ENCODE data around the gene SAMM50. TPM values are rescaled to one million over a fixed set of nuclear protein-coding genes. Genes with fewer than 3 reads are reported as not detected.

SAMM50 gene
- total and polyA plus RNA-seq, 10 of the 15 experiments (the other 5 are each of a cell fraction or from before 2014, with no cell fraction given), result 38.2 to 126 (median 62.4) TPM

- no peak for TF ChIP-seq CTCF (IDR thresholded peaks at IDR 0.05 in 2 of 3, conservative IDR thresholded peaks at IDR 0.05 in 1 of 3; ENCODE audit: control insufficient read depth in 2 of 3, extremely low read depth in 1 of 3, insufficient read depth in 1 of 3, low read depth in 3 of 3, low read length in 3 of 3)
- TF ChIP-seq ATF7 (IDR thresholded peaks at IDR 0.05; ENCODE audit: low read depth), result no peak
These were observed 25.8 kb downstream of the SAMM50 start (continued) for GRCh38 chr22:43980996-43981395.

- no peaks in the 10 kb centered on the region for H3K9me3 ChIP-seq (replicated peaks; ENCODE audit: control insufficient read depth, insufficient read depth, low read length)
- intact Hi-C loops (cut with micrococcal nuclease; ENCODE audit: unreplicated experiment), result no loop called here
- H4K20me1 ChIP-seq (ENCODE audit: control insufficient read depth, insufficient read depth), result no peaks in the 10 kb centered on the region; the same call in 1 of the 2 replicates
- H3K27me3 ChIP-seq (replicated peaks in 1 of 2; ENCODE audit: control insufficient read depth in 2 of 2, insufficient read depth in 2 of 2, low read length in 1 of 2), result no peaks in the 10 kb centered on the region
- no peak overlapping the region for H2AFZ ChIP-seq (ENCODE audit: control insufficient read depth, low read depth, low read length)
- H3K4me2 ChIP-seq (ENCODE audit: control insufficient read depth, insufficient read depth), result no peak overlapping the region
- no peaks in the 10 kb centered on the region for H3K4me1 ChIP-seq (ENCODE audit: control insufficient read depth, insufficient read depth, low read length)
- H3K9ac ChIP-seq (ENCODE audit: control insufficient read depth, insufficient read depth, low read length), result no peak overlapping the region
- ChIA-PET RAD21 (ENCODE audit: unreplicated experiment) (interaction anchor here (1.0 kb wide), 1 partner anchor 102 kb away, joined by 3 read pairs; no protein-coding TSS in a partner anchor), POLR2A (no interaction called here), CTCF (interaction anchor here (1.0 kb wide), 2 partner anchors 9 to 102 kb away, joined by 3 to 5 read pairs; no protein-coding TSS in a partner anchor), SMC1A (ENCODE audit: uncharacterized antibody, unreplicated experiment) (interaction anchor here (0.7 to 1.3 kb wide), 2 partner anchors 10 to 102 kb away, joined by 4 to 5 read pairs; no protein-coding TSS in a partner anchor)
- H3K4me3 ChIP-seq, result no peak overlapping the region
- FAIRE-seq (no peak), DNase-seq (ENCODE audit: low read depth, low spot score) (no peak), ATAC-seq (no peak)
- no peak for TF ChIP-seq CHD2 (IDR thresholded peaks at IDR 0.05; ENCODE audit: borderline replicate concordance, low read depth, low read length)
- TF ChIP-seq E2F4 (IDR thresholded peaks at IDR 0.05; ENCODE audit: low read depth, low read length), result no peak
- TF ChIP-seq HSF1 (IDR thresholded peaks at IDR 0.05; ENCODE audit: low read depth, low read length), result no peak
- TF ChIP-seq HDAC6 (IDR thresholded peaks at IDR 0.05; ENCODE audit: unreplicated experiment), result no peak
- no peak for TF ChIP-seq TBL1XR1 (IDR thresholded peaks at IDR 0.05; ENCODE audit: low read depth, low read length)
- TF ChIP-seq RCOR1 (conservative IDR thresholded peaks at IDR 0.05; ENCODE audit: low read depth, low read length), result no peak
- TF ChIP-seq SUPT20H (IDR thresholded peaks at IDR 0.05; ENCODE audit: borderline replicate concordance, control insufficient read depth, low read depth, low read length), result no peak
- BruUV-seq (replicated peaks), result no TSS peak
- 95% methylated on average over 16 of the region's 16 CpGs for WGBS (ENCODE audit: insufficient coverage, insufficient replicate concordance, low lambda C conversion rate, missing lambda C conversion rate)
- in situ Hi-C loops (cut with MboI), result no loop called here
- H3K27ac ChIP-seq (ENCODE audit: control insufficient read depth, insufficient read depth), result no peak overlapping the region
- peaks cover 22 to 38% of the 10 kb centered on the region in 2 experiments for H3K36me3 ChIP-seq (ENCODE audit: control insufficient read depth in 2 of 2, insufficient read depth in 2 of 2, low read length in 1 of 2)
- no peaks in the 10 kb centered on the region for H3K79me2 ChIP-seq (ENCODE audit: control insufficient read depth, insufficient read depth, low read length)
These were observed 28.6 kb downstream of the SAMM50 start for GRCh38 chr22:43983808-43984207.

Measured in GM12878 (cell line).